Activated CD8-positive, alpha-beta T cell treated with anti-CD3 and anti-CD28 coated beads, Interleukin-2, amount 10 ng/mL, durations not matched to agents 7 days and 5 days (primary cell): ENCODE data around the gene KAT5. TPM values are rescaled to one million over a fixed set of nuclear protein-coding genes. Genes with fewer than 3 reads are reported as not detected.
"Not testable (repeated sequence)": the region's sequence is repeated elsewhere in the genome, so short reads cannot be mapped to it uniquely, and the experiment has no call there.

Experiments used
- ATAC-seq: fragments of 150-1000 bp; cut with Tn5 transposase; one replicate; pipeline ENCODE4 v1.10.0; 2021; ENCODE audit warnings: moderate library complexity
- CTCF ChIA-PET: fragments of 350-600 bp; sonication (Branson Sonifier 250); formaldehyde crosslinking; loops from one replicate; lab custom pipeline; 2021; ENCODE audit warnings: antibody characterized with exemption; lab: Charles Lee
- POLR2A ChIA-PET: fragments of 350-600 bp; sonication (Branson Sonifier 250); formaldehyde crosslinking; loops from one replicate; lab custom pipeline; 2021; ENCODE audit warnings: antibody characterized with exemption; lab: Charles Lee
- DNase-seq: peaks from one replicate; pipeline ENCODE4 v3.0.0-alpha.2; 2020
- H3K27ac Mint-ChIP-seq: one replicate; pipeline ENCODE4 v1.8.0; 2021; ENCODE audit warnings: mild to moderate bottlenecking, mixed read lengths
- H3K27me3 Mint-ChIP-seq: one replicate; pipeline ENCODE4 v1.8.0; 2021; ENCODE audit warnings: low read depth, mixed read lengths
- H3K36me3 Mint-ChIP-seq: one replicate; pipeline ENCODE4 v1.8.0; 2021; ENCODE audit warnings: low read depth, mixed read lengths
- H3K4me1 Mint-ChIP-seq: one replicate; pipeline ENCODE4 v1.8.0; 2021; ENCODE audit warnings: low read depth, mixed read lengths
- H3K4me3 Mint-ChIP-seq: one replicate; pipeline ENCODE4 v1.8.0; 2021; ENCODE audit warnings: mild to moderate bottlenecking, mixed read lengths
- H3K9me3 Mint-ChIP-seq: one replicate; pipeline ENCODE4 v1.8.0; 2022; ENCODE audit warnings: mixed read lengths; ENCODE audit not compliant: insufficient read depth
- total RNA-seq, 2 experiments: library from RNA; stranded (reverse); gene quantifications; one replicate each; pipeline ENCODE4 v1.2.3, GENCODE V29; 2021

KAT5 gene
- total RNA-seq, 2 experiments from 2014 or later = 63.2 to 68.7 TPM

DNA sequence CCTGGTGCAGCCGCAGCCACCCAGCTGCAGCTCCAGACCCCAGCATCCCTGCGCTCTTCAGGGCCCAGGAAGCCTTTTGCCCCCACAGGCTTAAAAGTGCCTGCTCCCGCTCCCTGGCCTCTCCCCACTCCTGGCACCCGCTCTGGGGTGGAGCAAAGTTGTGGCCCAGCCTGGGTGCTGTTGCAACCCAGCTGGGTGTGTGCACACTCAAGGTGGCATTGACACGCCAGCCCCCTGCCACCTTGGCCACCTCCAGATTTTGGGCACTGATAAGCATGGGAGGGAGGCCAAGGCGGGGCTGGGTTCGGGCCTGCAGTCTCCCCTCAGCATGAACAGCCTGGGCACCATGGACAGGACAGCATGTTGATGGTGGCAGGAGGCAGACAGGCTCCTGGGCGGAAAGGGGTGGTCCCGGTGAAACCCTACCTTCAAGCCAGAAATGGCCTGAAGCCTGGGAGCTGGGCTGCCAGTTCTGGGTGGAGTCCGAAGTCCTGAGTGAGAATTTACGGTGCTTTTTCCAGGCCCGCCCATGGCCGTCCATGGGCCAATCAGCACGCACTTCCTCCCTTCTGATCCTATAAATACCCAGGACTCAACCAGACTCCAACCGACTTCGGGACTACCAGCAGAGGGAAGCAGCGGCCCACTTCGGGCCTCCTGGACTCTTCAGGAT, 32.1 kb downstream of the KAT5 start:
- no peak overlapping the region for H3K4me3 Mint-ChIP-seq
- H3K27ac Mint-ChIP-seq = no peak overlapping the region
- CTCF ChIA-PET = interaction anchor here (0.9 to 1.4 kb wide), 5 partner anchors 17 to 79 kb away, joined by 3 to 7 read pairs (median 4); no protein-coding TSS in a partner anchor
- peaks cover 31% of the 10 kb centered on the region for H3K27me3 Mint-ChIP-seq
- POLR2A ChIA-PET = no interaction called here
- no peaks in the 10 kb centered on the region for H3K9me3 Mint-ChIP-seq
- ATAC-seq (no peak), DNase-seq (no peak)
- H3K36me3 Mint-ChIP-seq = no peaks in the 10 kb centered on the region
- H3K4me1 Mint-ChIP-seq = no peaks in the 10 kb centered on the region

DNA sequence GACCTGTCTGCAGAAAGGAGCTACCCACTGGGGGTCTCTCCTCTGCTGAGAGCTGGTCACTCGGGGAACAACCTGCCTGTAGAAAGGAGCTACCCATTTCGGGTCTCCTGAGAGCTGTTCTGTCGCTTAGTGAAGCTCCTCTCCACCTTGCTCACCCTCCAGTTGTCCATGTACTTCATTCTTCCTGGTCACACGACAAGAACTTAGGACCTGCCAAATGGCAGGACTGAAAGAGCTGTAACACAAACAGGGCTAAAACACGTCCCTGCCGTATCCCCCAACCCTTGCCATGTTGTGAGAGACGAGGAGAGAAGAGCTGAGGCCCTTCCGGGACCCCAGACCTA, 32.6 kb downstream of the KAT5 start:
- H3K9me3 Mint-ChIP-seq = no peaks in the 10 kb centered on the region
- POLR2A ChIA-PET = no interaction called here

GRCh38 chr11:65745049-65745448, 33.0 kb downstream of the KAT5 start:
- Mint-ChIP-seq H3K27me3 (peaks cover 40% of the 10 kb centered on the region), H3K4me1 (no peaks in the 10 kb centered on the region), H3K4me3 (no peak overlapping the region), H3K36me3 (no peaks in the 10 kb centered on the region), H3K9me3 (no peaks in the 10 kb centered on the region), H3K27ac (no peak overlapping the region)
- no peak for ATAC-seq
- no peak for DNase-seq
- ChIA-PET POLR2A (no interaction called here), CTCF (interaction anchor here (0.9 to 1.4 kb wide), 4 partner anchors 18 to 78 kb away, joined by 3 to 7 read pairs (median 4); no protein-coding TSS in a partner anchor)

More for the DNA sequence above, 32.6 kb downstream of the KAT5 start:
- CTCF ChIA-PET = interaction anchor here (0.9 to 1.4 kb wide), 5 partner anchors 18 to 78 kb away, joined by 3 to 7 read pairs (median 4); no protein-coding TSS in a partner anchor
- Mint-ChIP-seq H3K4me3 (no peak overlapping the region), H3K36me3 (no peaks in the 10 kb centered on the region), H3K27me3 (peaks cover 36% of the 10 kb centered on the region), H3K27ac (no peak overlapping the region), H3K4me1 (no peaks in the 10 kb centered on the region)
- ATAC-seq (no peak), DNase-seq (no peak)

- peaks cover 13% of the 10 kb centered on the region for H3K27me3 Mint-ChIP-seq
- CTCF ChIA-PET = interaction anchor here (2.2 kb wide), 1 partner anchor 17 kb away, joined by 15 read pairs; no protein-coding TSS in a partner anchor
- H3K36me3 Mint-ChIP-seq, H3K4me3 Mint-ChIP-seq, H3K4me1 Mint-ChIP-seq, H3K27ac Mint-ChIP-seq, ATAC-seq, POLR2A ChIA-PET, H3K9me3 Mint-ChIP-seq, DNase-seq: not testable (repeated sequence)
Measured at GRCh38 chr11:65762169-65762568, 50.1 kb downstream of the KAT5 start.

- POLR2A ChIA-PET, DNase-seq, ATAC-seq, H3K27ac Mint-ChIP-seq, H3K36me3 Mint-ChIP-seq, H3K4me1 Mint-ChIP-seq, H3K4me3 Mint-ChIP-seq, H3K9me3 Mint-ChIP-seq, CTCF ChIA-PET: not testable (repeated sequence)
- H3K27me3 Mint-ChIP-seq = peaks cover 13% of the 10 kb centered on the region
Measured at GRCh38 chr11:65762816-65763215, 50.8 kb downstream of the KAT5 start.

DNA sequence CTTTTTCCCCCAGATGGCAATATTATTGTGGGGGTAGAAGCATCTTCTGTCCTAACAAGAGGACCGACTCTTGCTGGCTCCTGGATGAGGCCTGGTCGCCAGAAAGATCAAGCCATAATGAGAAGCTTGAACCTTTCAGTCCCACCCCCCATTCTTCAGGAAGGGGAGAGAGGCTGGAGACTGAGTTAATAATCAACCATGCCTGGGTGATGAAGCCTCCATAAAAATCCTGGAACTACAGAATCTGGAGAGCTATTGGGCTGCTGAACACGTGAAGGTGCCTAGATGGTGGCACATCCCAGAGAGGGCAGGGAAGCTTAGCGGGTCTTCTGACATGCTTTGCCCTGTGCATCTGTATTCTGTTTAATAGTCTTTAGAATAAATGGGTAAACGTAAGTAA, 52.4 kb downstream of the KAT5 start:
- Mint-ChIP-seq H3K4me1 (no peaks in the 10 kb centered on the region), H3K9me3 (no peaks in the 10 kb centered on the region), H3K4me3 (no peak overlapping the region), H3K27me3 (peaks cover 8% of the 10 kb centered on the region), H3K36me3 (no peaks in the 10 kb centered on the region), H3K27ac (no peak overlapping the region)
- ATAC-seq = no peak
- ChIA-PET POLR2A (no interaction called here), CTCF (interaction anchor here (0.5 to 4.2 kb wide), 3 partner anchors 9 to 1025 kb away, joined by 3 to 25 read pairs (median 3); no protein-coding TSS in a partner anchor)
- peak; percentile 11 for DNase-seq

GRCh38 chr11:65766535-65766934, 54.5 kb downstream of the KAT5 start:
- no peak overlapping the region for H3K4me3 Mint-ChIP-seq
- ChIA-PET CTCF (interaction anchor here (4.2 kb wide), 1 partner anchor 12 kb away, joined by 25 read pairs; no protein-coding TSS in a partner anchor), POLR2A (no interaction called here)
- no peaks in the 10 kb centered on the region for H3K9me3 Mint-ChIP-seq
- peak; percentile 9 for DNase-seq
- peaks cover 1% of the 10 kb centered on the region for H3K27me3 Mint-ChIP-seq
- ATAC-seq = no peak
- H3K36me3 Mint-ChIP-seq = no peaks in the 10 kb centered on the region
- no peak overlapping the region for H3K27ac Mint-ChIP-seq
- H3K4me1 Mint-ChIP-seq = peaks cover 6% of the 10 kb centered on the region

GRCh38 chr11:65767406-65767805, 55.4 kb downstream of the KAT5 start:
- DNase-seq (no peak), ATAC-seq (no peak)
- no peak overlapping the region for H3K27ac Mint-ChIP-seq
- H3K27me3 Mint-ChIP-seq = no peaks in the 10 kb centered on the region
- H3K36me3 Mint-ChIP-seq = no peaks in the 10 kb centered on the region
- CTCF ChIA-PET = interaction anchor here (1.3 to 4.2 kb wide), 3 partner anchors 11 to 62 kb away, joined by 3 to 25 read pairs (median 3); partner anchors contain the start of gene KAT5
- no peaks in the 10 kb centered on the region for H3K9me3 Mint-ChIP-seq
- peaks cover 6% of the 10 kb centered on the region for H3K4me1 Mint-ChIP-seq
- no peak overlapping the region for H3K4me3 Mint-ChIP-seq
- POLR2A ChIA-PET = no interaction called here

DNA sequence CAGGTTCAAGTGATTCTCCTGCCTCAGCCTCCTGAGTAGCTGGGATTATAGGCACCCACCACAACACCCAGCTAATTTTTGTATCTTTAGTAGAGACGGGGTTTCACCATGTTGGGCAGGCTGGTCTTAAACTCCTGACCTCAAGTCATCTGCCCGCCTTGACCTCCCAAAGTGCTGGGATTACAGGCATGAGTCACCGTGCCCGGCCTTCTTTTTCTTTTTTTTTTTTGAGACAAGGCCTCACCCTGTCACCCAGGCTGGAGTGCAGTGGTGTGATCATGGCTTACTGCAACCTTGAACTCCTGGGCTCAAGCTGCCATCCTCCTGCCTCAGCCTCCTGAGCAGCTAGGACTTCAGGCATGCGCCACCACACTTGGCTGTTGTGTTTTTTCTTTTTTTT, 55.8 kb downstream of the KAT5 start:
- H3K4me3 Mint-ChIP-seq, H3K4me1 Mint-ChIP-seq, H3K27ac Mint-ChIP-seq, H3K9me3 Mint-ChIP-seq, H3K36me3 Mint-ChIP-seq, ATAC-seq, H3K27me3 Mint-ChIP-seq, POLR2A ChIA-PET: not testable (repeated sequence)
- DNase-seq = peak; percentile 8
- CTCF ChIA-PET = interaction anchor here (1.3 to 4.2 kb wide), 3 partner anchors 11 to 62 kb away, joined by 3 to 25 read pairs (median 3); partner anchors contain the start of gene KAT5

Other genes with a start within 250 kb of the KAT5 start
- 1,000 to 10,000 TPM; 3,822 to 4,094 TPM for gene MALAT1, start 213.2 kb upstream of the KAT5 start, total RNA-seq
- gene SCYL1, start 187.2 kb upstream of the KAT5 start, total RNA-seq = 10 to 100 TPM; 68.0 to 69.5 TPM
- 10 to 100 TPM; 64.7 to 70.8 TPM for gene LTBP3, start 153.9 kb upstream of the KAT5 start, total RNA-seq
- gene ZNRD2, start 141.8 kb upstream of the KAT5 start, total RNA-seq = 10 to 100 TPM; 39.2 to 40.7 TPM
- gene FAM89B, start 139.7 kb upstream of the KAT5 start, total RNA-seq = 10 to 100 TPM; 32.0 to 33.6 TPM
- gene EHBP1L1, start 136.2 kb upstream of the KAT5 start, total RNA-seq = 10 to 100 TPM; 94.4 to 95.3 TPM
- gene KCNK7, start 116.5 kb upstream of the KAT5 start, total RNA-seq = under 1 TPM; 0.95 to 0.99 TPM
- gene MAP3K11, start 98.0 kb upstream of the KAT5 start, total RNA-seq = 10 to 100 TPM; 56.7 to 66.5 TPM
- 10 to 100 TPM; 50.1 to 54.8 TPM for gene PCNX3, start 96.5 kb upstream of the KAT5 start, total RNA-seq
- 100 to 1,000 TPM; 245 to 274 TPM for gene SIPA1, start 74.2 kb upstream of the KAT5 start, total RNA-seq
- 10 to 100 TPM; 72.5 to 82.4 TPM for gene RELA, start 49.3 kb upstream of the KAT5 start, total RNA-seq
- gene RNASEH2C, start 8.5 kb downstream of the KAT5 start, total RNA-seq = 10 to 100 TPM; 88.0 to 92.3 TPM
- gene AP5B1, start 68.7 kb downstream of the KAT5 start, total RNA-seq = 10 to 100 TPM; 21.9 to 22.5 TPM
- gene OVOL1, start 74.8 kb downstream of the KAT5 start, total RNA-seq = under 1 TPM in 1 of 2 experiments, not detected in 1; 0.08 TPM
- 1 to 10 TPM in 1 of 2 experiments, under 1 TPM in 1; 0.44 to 1.6 TPM for gene SNX32, start 121.7 kb downstream of the KAT5 start, total RNA-seq
- gene CFL1, start 145.9 kb downstream of the KAT5 start, total RNA-seq = 1,000 to 10,000 TPM; 2,110 to 2,145 TPM
- 100 to 1,000 TPM; 106 to 111 TPM for gene MUS81, start 148.2 kb downstream of the KAT5 start, total RNA-seq
- gene EFEMP2, start 160.5 kb downstream of the KAT5 start, total RNA-seq = 1 to 10 TPM; 4.8 to 5.0 TPM
- gene CTSW, start 167.6 kb downstream of the KAT5 start, total RNA-seq = 100 to 1,000 TPM; 381 to 413 TPM
- gene FIBP, start 176.2 kb downstream of the KAT5 start, total RNA-seq = 10 to 100 TPM; 80.4 to 89.0 TPM
- 10 to 100 TPM; 82.6 to 84.0 TPM for gene CCDC85B, start 178.4 kb downstream of the KAT5 start, total RNA-seq
- gene FOSL1, start 188.1 kb downstream of the KAT5 start, total RNA-seq = 1 to 10 TPM; 2.3 to 3.8 TPM
- gene C11orf68, start 206.8 kb downstream of the KAT5 start, total RNA-seq = 10 to 100 TPM; 28.4 to 28.5 TPM
- 100 to 1,000 TPM; 219 to 240 TPM for gene DRAP1, start 207.2 kb downstream of the KAT5 start, total RNA-seq
- gene TSGA10IP, start 233.2 kb downstream of the KAT5 start, total RNA-seq = not detected
- 10 to 100 TPM; 88.0 to 90.3 TPM for gene SART1, start 249.5 kb downstream of the KAT5 start, total RNA-seq